GM12892 (cell line): ENCODE measurements around the gene RNF126. TPM values are rescaled to one million over a fixed set of nuclear protein-coding genes. Genes with fewer than 3 reads are reported as not detected.
"Not testable (repeated sequence)": the region's sequence is repeated elsewhere in the genome, so short reads cannot be mapped to it uniquely, and the experiment has no call there.

Experiments
- DNase-seq: peaks from one replicate; pipeline ENCODE4 v3.0.0; 2011; ENCODE audit not compliant: insufficient read length
- FAIRE-seq: peaks from 2 replicates; lab custom pipeline; 2011; peaks lifted over from hg19 to GRCh38; lab: Jason Lieb, UNC
- POLR2A ChIP-seq: IDR thresholded peaks from 2 replicates; pipeline ENCODE4 v1.6.1; 2011; ENCODE audit warnings: low read depth, low read length, control low read depth
- POLR2AphosphoS5 ChIP-seq: IDR thresholded peaks from 2 replicates; pipeline ENCODE4 v1.6.1; 2011; ENCODE audit warnings: low read depth, low read length, control low read depth
- TAF1 ChIP-seq: IDR thresholded peaks from 2 replicates; pipeline ENCODE4 v1.6.1; 2011; ENCODE audit warnings: low read depth, mild to moderate bottlenecking, control low read depth, low read length, borderline replicate concordance
- polyA plus RNA-seq: library from polyadenylated mRNA; unstranded; fragments of >200 nt; gene quantifications from one replicate; pipeline ENCODE4 v1.2.1, GENCODE V29; 2012; ENCODE audit warnings: missing spikeins, inconsistent platforms; ENCODE audit not compliant: missing spikeins

Gene RNF126
- polyA plus RNA-seq, result 13.0 TPM

GRCh38 chr19:662962-663681 lies at the start of gene RNF126:
RNF126 (minus strand) TSS chr19:663214; CDS start chr19:663121, 93 bp downstream.
- FAIRE-seq (peak; percentile 99), DNase-seq (peak; percentile 97)
- TF ChIP-seq POLR2AphosphoS5, result peak; percentile 41; the same call in 1 of the 2 replicates
- TF ChIP-seq POLR2A, result peak; percentile 77; the same call in 1 of the 2 replicates
- TF ChIP-seq TAF1, result no peak; the same call in 1 of the 2 replicates

GRCh38 chr19:711254-711653 lies 48.2 kb upstream of the RNF126 start:
- DNase-seq (no peak), FAIRE-seq (no peak)
- TF ChIP-seq POLR2AphosphoS5, result no peak
- TF ChIP-seq TAF1, result no peak
- TF ChIP-seq POLR2A, result no peak

- no peak for TF ChIP-seq POLR2AphosphoS5
- no peak for TF ChIP-seq POLR2A
- TF ChIP-seq TAF1, result no peak
- no peak for FAIRE-seq
- DNase-seq, result no peak
These were observed 47.8 kb upstream of the RNF126 start for GRCh38 chr19:710767-711166.

- DNase-seq (no peak), FAIRE-seq (no peak)
- no peak for TF ChIP-seq POLR2A
These were observed 47.1 kb upstream of the RNF126 start for GRCh38 chr19:709965-710571.

- TF ChIP-seq TAF1 (no peak), POLR2AphosphoS5 (no peak), POLR2A (no peak)
- FAIRE-seq, result no peak
- DNase-seq, result no peak
These were observed 46.4 kb upstream of the RNF126 start for GRCh38 chr19:709196-709964.

- TF ChIP-seq POLR2A, result no peak
- no peak for TF ChIP-seq POLR2AphosphoS5
- TF ChIP-seq TAF1, result no peak
- no peak for DNase-seq
- no peak for FAIRE-seq
These were observed 45.4 kb upstream of the RNF126 start, which contains the start of gene PALM for GRCh38 chr19:708154-709143. PALM (plus strand) TSS chr19:708935; CDS start chr19:709147, 212 bp downstream.

GRCh38 chr19:704447-704741 lies 41.4 kb upstream of the RNF126 start:
- no peak for DNase-seq
- no peak for FAIRE-seq
- TF ChIP-seq POLR2AphosphoS5, result no peak
- no peak for TF ChIP-seq TAF1
- no peak for TF ChIP-seq POLR2A

GRCh38 chr19:703651-704446 lies 40.8 kb upstream of the RNF126 start:
- TF ChIP-seq POLR2A (no peak), TAF1 (no peak), POLR2AphosphoS5 (no peak)
- FAIRE-seq (peak; percentile 56), DNase-seq (peak; percentile 58)

- no peak for FAIRE-seq
- TF ChIP-seq TAF1 (no peak), POLR2AphosphoS5 (no peak), POLR2A (no peak)
- no peak for DNase-seq
These were observed 40.3 kb upstream of the RNF126 start for GRCh38 chr19:703329-703650.

- not testable (repeated sequence) for DNase-seq, FAIRE-seq
These were observed 39.8 kb upstream of the RNF126 start for GRCh38 chr19:702847-703246.

GRCh38 chr19:699885-700284 lies 36.9 kb upstream of the RNF126 start:
- not testable (repeated sequence) for FAIRE-seq, DNase-seq

GRCh38 chr19:698529-698928 lies 35.5 kb upstream of the RNF126 start:
- FAIRE-seq, DNase-seq: not testable (repeated sequence)
